HEK293T (cell line): Measurements from ENCODE around the gene JUNB.
A peak's percentile ranks its signal among the peaks of the same experiment; 100 is the strongest.

Experiments used
- CTCF ChIA-PET: fragments of 350-600 bp; formaldehyde crosslinking; extraction: SDS; loops from one replicate; lab custom pipeline; 2021; ENCODE audit warnings: antibody characterized with exemption, inconsistent platforms; lab: Yijun Ruan, JAX
- POLR2A ChIA-PET: fragments of 350-600 bp; formaldehyde crosslinking; extraction: SDS; loops from one replicate; lab custom pipeline; 2020; ENCODE audit warnings: antibody characterized with exemption, inconsistent platforms; lab: Yijun Ruan, JAX
- DNase-seq: peaks from one replicate; pipeline ENCODE4 v3.0.0; 2012; ENCODE audit warnings: mixed read lengths; ENCODE audit errors: extremely low spot score
- ARNT ChIP-seq: fragments of 450-650 bp; IDR thresholded peaks from 2 replicates; pipeline ENCODE4 v1.6.1; 2017; ENCODE audit warnings: mild to moderate bottlenecking
- BHLHE40 ChIP-seq: fragments of 450-650 bp; IDR thresholded peaks from 2 replicates; pipeline ENCODE4 v1.6.1; 2016; ENCODE audit warnings: mild to moderate bottlenecking, moderate library complexity, borderline replicate concordance
- CTBP1 ChIP-seq: fragments of 450-650 bp; IDR thresholded peaks from 2 replicates; pipeline ENCODE4 v1.6.1; 2016; ENCODE audit warnings: borderline replicate concordance
- ELF4 ChIP-seq: fragments of 450-650 bp; IDR thresholded peaks from 2 replicates; pipeline ENCODE4 v1.6.1; 2017; ENCODE audit warnings: antibody characterized with exemption
- FOXA1 ChIP-seq: fragments of 450-650 bp; IDR thresholded peaks from 2 replicates; pipeline ENCODE4 v1.6.1; 2016; ENCODE audit warnings: mild to moderate bottlenecking
- FOXK2 ChIP-seq: fragments of 450-650 bp; IDR thresholded peaks from 2 replicates; pipeline ENCODE4 v1.6.1; 2016; ENCODE audit warnings: mild to moderate bottlenecking
- FOXM1 ChIP-seq: fragments of 450-650 bp; IDR thresholded peaks from 2 replicates; pipeline ENCODE4 v1.6.1; 2017; ENCODE audit warnings: mild to moderate bottlenecking, borderline replicate concordance
- HDGF ChIP-seq: fragments of 450-650 bp; IDR thresholded peaks from 2 replicates; pipeline ENCODE4 v1.6.1; 2017; ENCODE audit warnings: antibody characterized with exemption, borderline replicate concordance
- L3MBTL2 ChIP-seq: fragments of 450-650 bp; conservative IDR thresholded peaks from 2 replicates; pipeline ENCODE4 v1.6.1; 2016; ENCODE audit warnings: mild to moderate bottlenecking
- LEF1 ChIP-seq: fragments of 450-650 bp; IDR thresholded peaks from 2 replicates; pipeline ENCODE4 v1.6.1; 2017; ENCODE audit warnings: mild to moderate bottlenecking, borderline replicate concordance
- NFRKB ChIP-seq: fragments of 450-650 bp; IDR thresholded peaks from 2 replicates; pipeline ENCODE4 v1.6.1; 2016; ENCODE audit warnings: mild to moderate bottlenecking, moderate library complexity
- SP1 ChIP-seq: fragments of 450-650 bp; IDR thresholded peaks from 2 replicates; pipeline ENCODE4 v1.6.1; 2017
- SUZ12 ChIP-seq: fragments of 450-650 bp; IDR thresholded peaks from 2 replicates; pipeline ENCODE4 v1.6.1; 2016; ENCODE audit warnings: mild to moderate bottlenecking
- TARDBP ChIP-seq: fragments of 450-650 bp; IDR thresholded peaks from 2 replicates; pipeline ENCODE4 v1.6.1; 2016
- ZNF384 ChIP-seq: fragments of 450-650 bp; IDR thresholded peaks from 2 replicates; pipeline ENCODE4 v1.6.1; 2016
- TF ChIP-seq, protein P1 (sequence below): fragments of 450-650 bp; IDR thresholded peaks from 2 replicates; pipeline ENCODE4 v1.6.1; 2016

The JUNB gene

DNA sequence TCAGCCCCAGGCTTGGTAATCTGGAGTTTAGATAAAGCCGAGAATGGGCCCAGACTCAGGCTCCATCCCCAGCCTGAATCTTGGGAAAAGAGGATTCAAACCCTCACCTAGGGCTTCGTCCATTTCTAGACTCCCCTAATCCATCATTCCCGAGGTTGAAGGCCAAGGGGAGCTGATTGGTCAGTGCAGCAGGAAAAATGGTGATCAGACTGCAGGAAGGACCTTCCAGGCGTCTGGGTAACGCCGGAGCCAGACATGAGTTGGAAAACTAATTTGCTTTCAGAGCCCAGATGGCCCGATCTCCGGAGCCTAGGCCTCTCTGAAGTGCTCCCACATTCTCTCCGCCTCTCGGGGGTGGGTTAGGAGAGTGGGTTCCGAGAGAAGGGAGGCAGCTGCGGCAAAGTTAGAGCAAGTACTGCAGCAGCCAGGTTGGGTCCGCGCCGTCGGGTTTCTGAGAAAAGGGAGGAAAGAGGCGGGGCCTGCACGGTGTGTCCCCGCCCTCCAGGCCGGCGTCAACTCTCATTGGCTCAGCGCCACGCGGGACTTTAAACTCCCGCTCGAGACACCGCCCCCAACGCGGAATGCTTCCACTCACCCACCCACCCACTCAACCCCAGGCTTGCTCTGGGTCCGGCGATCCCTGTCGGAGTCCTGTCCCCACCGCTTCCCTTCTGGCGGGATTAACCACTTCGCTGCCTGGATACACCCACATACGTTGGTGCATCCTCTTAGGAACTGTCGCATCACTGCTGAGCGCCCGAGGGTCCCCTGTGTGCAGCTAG, 43.9 kb downstream of the JUNB start:
- ChIA-PET POLR2A (interaction anchor here (1.1 to 1.2 kb wide), 2 partner anchors 29 to 111 kb away, joined by 3 to 4 read pairs; partner anchors contain the start of genes RAD23A and RNASEH2A), CTCF (interaction anchor here (0.7 to 1.2 kb wide), 3 partner anchors 12 to 150 kb away, joined by 3 to 8 read pairs (median 5); no protein-coding TSS in a partner anchor)
- peak; percentile 61 for DNase-seq
- TF ChIP-seq LEF1 (no peak), ELF4 (no peak), SUZ12 (no peak), BHLHE40 (no peak), ARNT (no peak), HDGF (no peak), ZNF384 (no peak), FOXK2 (no peak), SP1 (no peak), TARDBP (no peak), FOXM1 (no peak), CTBP1 (no peak), NFRKB (no peak), L3MBTL2 (no peak), FOXA1 (no peak)
- TF ChIP-seq, protein P1, sequence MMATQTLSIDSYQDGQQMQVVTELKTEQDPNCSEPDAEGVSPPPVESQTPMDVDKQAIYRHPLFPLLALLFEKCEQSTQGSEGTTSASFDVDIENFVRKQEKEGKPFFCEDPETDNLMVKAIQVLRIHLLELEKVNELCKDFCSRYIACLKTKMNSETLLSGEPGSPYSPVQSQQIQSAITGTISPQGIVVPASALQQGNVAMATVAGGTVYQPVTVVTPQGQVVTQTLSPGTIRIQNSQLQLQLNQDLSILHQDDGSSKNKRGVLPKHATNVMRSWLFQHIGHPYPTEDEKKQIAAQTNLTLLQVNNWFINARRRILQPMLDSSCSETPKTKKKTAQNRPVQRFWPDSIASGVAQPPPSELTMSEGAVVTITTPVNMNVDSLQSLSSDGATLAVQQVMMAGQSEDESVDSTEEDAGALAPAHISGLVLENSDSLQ, result no peak

DNA sequence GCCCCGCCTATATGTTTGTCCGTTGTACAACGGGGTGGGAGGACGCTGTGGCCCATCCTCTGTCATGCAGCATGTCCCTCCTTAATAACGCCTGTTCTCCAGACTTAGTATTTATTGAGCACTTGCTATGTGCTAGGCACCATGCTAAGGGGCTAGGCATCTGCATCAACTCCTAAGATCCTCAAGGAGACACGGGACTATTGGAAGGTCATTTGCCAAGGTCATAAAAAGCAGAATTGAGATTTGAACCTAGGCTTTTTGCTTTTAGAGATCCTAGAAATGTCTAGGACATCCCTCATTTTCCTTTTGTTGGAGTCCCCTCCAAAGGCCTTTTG, 45.2 kb downstream of the JUNB start:
- ChIA-PET CTCF (interaction anchor here (0.6 to 0.9 kb wide), 2 partner anchors 10 to 39 kb away, joined by 3 to 4 read pairs; no protein-coding TSS in a partner anchor), POLR2A (interaction anchor here (1.0 kb wide), 1 partner anchor 54 kb away, joined by 3 read pairs; the partner anchor contains the start of gene GCDH)
- no peak for DNase-seq
- TF ChIP-seq L3MBTL2 (no peak), NFRKB (no peak), ARNT (no peak), FOXK2 (no peak), FOXM1 (no peak), HDGF (no peak), TARDBP (no peak), ELF4 (no peak), LEF1 (no peak), SUZ12 (no peak)

DNA sequence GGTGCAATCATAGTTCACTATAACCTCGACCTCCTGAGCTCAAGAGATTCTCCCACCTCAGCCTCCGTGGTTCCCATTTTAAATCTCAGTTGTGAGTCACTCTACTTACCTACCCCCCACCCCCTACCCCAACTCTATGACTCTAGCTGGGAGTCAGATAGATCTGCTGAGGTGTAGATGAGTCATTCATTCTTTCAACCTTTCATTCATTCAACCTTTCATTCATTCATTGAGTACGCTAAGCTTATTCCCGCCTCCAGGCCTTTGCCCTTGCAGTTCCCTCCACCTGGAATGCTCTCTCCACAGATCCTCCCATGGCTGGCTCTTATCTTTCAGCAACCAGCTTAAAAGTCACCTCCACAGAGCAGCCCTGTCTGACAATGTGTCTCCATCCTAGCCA, 45.9 kb downstream of the JUNB start:
- TF ChIP-seq HDGF (no peak), ARNT (no peak), FOXM1 (no peak), L3MBTL2 (no peak), CTBP1 (no peak), LEF1 (no peak), ZNF384 (no peak), ELF4 (no peak)
- TF ChIP-seq, protein P1, result no peak
- ChIA-PET POLR2A (interaction anchor here (1.0 kb wide), 1 partner anchor 53 kb away, joined by 3 read pairs; the partner anchor contains the start of gene GCDH), CTCF (interaction anchor here (0.6 to 1.0 kb wide), 4 partner anchors 9 to 72 kb away, joined by 3 to 4 read pairs (median 4); partner anchors contain the start of gene GCDH)
- DNase-seq, result no peak

DNA sequence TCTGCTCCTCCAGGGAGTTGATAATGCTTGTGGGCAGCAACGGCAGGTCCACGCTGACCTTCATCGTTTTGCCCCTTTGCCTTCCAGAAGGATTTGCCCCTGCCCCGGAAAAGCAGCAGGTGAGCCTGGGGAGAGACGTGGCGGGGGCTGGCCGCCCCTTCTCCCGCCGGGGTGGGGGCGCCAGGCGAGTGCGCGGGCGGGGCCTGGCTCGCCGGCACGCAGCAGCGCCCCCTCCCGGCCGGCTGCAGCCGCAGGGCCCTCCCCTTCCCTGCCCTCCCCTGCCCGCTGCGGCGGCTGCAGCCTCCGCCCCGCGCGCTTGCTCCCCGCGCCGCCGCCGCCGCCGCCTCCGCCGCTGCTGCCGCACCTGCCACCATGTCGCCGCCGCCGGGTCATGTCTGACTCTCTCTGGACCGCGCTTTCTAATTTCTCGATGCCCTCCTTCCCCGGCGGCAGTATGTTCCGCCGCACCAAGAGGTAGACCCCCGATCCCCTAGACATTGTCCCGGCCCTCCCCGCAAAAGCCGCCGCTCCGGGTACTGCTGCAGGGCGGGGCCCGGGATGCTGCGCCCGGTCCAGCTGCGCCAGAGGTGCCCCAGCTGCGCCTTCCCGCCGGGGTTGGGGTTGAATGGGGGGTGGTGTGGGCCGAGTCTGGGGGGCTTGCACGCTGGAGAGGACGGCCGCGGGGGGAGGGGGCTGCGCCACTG, 47.0 kb downstream of the JUNB start, which contains the start of gene MAST1:
Gene MAST1, plus strand, starts transcription at position 334 of the 704 bp plus-strand sequence. Its CDS starts 58 bp downstream, at position 392.
- peak; percentile 80 for DNase-seq
- ChIA-PET POLR2A (no interaction called here), CTCF (no interaction called here)
- TF ChIP-seq FOXM1 (peak; percentile 87), BHLHE40 (no peak)

DNA sequence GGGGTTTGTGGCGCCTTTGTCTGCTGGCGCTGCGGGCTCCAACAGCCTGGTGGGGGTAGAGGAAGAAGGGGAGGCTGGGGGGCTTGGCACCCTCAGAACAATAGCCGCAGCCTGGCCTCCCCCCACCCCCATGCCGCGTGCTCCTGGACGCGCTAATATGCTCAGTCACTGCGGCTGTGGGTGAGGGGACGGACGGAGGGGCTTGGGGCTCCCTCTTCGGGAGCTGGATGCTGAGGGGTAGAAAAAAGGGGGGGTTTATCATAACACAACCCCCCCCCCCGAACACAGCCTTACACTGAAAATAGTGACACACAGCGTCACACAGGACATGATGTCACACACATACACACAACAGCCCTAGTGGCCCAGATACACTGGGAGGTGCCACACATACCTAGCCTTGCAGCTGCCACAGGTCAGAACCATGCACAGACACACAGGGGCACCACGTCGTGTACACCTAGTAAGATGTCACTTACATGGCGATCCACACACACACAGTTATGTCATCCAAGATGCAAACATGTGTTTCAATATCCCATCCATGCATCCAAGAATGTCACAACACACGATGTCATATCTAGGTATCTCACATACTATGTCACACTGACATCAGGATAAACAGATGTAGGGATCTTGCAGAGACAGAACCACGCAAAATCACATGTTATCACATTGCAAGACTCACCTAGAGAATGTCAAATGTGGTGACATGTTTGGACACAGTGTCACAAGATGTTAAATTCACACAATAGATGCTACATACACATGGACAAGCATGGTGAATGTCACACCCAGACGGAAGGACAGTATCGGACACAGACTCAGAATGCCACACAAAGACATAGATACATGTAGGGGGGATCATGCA, 47.8 kb downstream of the JUNB start:
- POLR2A ChIA-PET, result no interaction called here
- no peak for DNase-seq
- CTCF ChIA-PET, result no interaction called here
- TF ChIP-seq L3MBTL2 (peak; percentile 33), LEF1 (no peak), ARNT (no peak), TARDBP (no peak), CTBP1 (no peak)
- TF ChIP-seq, protein P1, result no peak
